CD4-positive, alpha-beta T cell (primary cell): ENCODE data around the gene DEPP1. TPM values are rescaled to one million over a fixed set of nuclear protein-coding genes. Genes with fewer than 3 reads are reported as not detected.
A peak's percentile ranks its signal among the peaks of the same experiment; 100 is the strongest.

ENCODE experiments used
- ATAC-seq: fragments of 200-7000 bp; cut with Tn5 transposase; one replicate; pipeline ENCODE4 v1.10.0; 2022; ENCODE audit warnings: mild to moderate bottlenecking; ENCODE audit not compliant: poor library complexity
- CTCF ChIA-PET: fragments of 350-600 bp; sonication (Branson Sonifier 250); formaldehyde crosslinking; loops from one replicate; lab custom pipeline; 2021; ENCODE audit warnings: antibody characterized with exemption, inconsistent platforms; lab: Charles Lee
- POLR2A ChIA-PET: fragments of 350-600 bp; sonication (Branson Sonifier 250); formaldehyde crosslinking; loops from one replicate; lab custom pipeline; 2021; ENCODE audit warnings: antibody characterized with exemption, inconsistent platforms; lab: Charles Lee
- DNase-seq, 14 experiments: peaks; one replicate each; pipeline ENCODE4 v3.0.0-alpha.2; 2013 to 2020; ENCODE audit warnings: mixed read lengths in 2 of 14
- H3K27ac ChIP-seq, 2 donors: one replicate each; pipeline versions ENCODE4 v1.5.1 to v1.7.0; 2013; ENCODE audit warnings: low read length in 2 of 2, low read depth in 1 of 2, mild to moderate bottlenecking in 1 of 2
- H3K27me3 ChIP-seq, 2 experiments: 1 replicate in 1 of 2; 2 replicates in 1 of 2; pipeline versions ENCODE4 v1.6.1 to v1.7.0; 2013; ENCODE audit warnings: low read length in 2 of 2, control low read depth in 1 of 2, mild to moderate bottlenecking in 1 of 2, moderate library complexity in 1 of 2; ENCODE audit not compliant: insufficient read depth in 2 of 2, control insufficient read depth in 1 of 2
- H3K36me3 ChIP-seq: one replicate; pipeline ENCODE4 v1.6.1; 2013; ENCODE audit warnings: low read length, control low read depth; ENCODE audit not compliant: insufficient read depth
- H3K4me1 ChIP-seq: one replicate; pipeline ENCODE4 v1.6.1; 2013; ENCODE audit warnings: low read length, control low read depth; ENCODE audit not compliant: insufficient read depth
- H3K4me3 ChIP-seq: one replicate; pipeline ENCODE4 v1.5.1; 2013; ENCODE audit warnings: mild to moderate bottlenecking, low read length, moderate library complexity
- H3K9me3 ChIP-seq, 2 experiments: 1 replicate in 1 of 2; 2 replicates in 1 of 2; pipeline versions ENCODE4 v1.6.1 to v1.7.0; 2013; ENCODE audit warnings: low read length in 2 of 2, mild to moderate bottlenecking in 2 of 2, control low read depth in 1 of 2, moderate library complexity in 1 of 2; ENCODE audit not compliant: control insufficient read depth in 1 of 2, insufficient read depth in 1 of 2
- H3K27ac Mint-ChIP-seq: one replicate; pipeline ENCODE4 v1.8.0; 2020; ENCODE audit warnings: mixed read lengths
- H3K27me3 Mint-ChIP-seq: one replicate; pipeline ENCODE4 v1.8.0; 2021; ENCODE audit warnings: mixed read lengths
- H3K36me3 Mint-ChIP-seq: one replicate; pipeline ENCODE4 v1.8.0; 2021; ENCODE audit warnings: low read depth, mixed read lengths
- H3K4me1 Mint-ChIP-seq: one replicate; pipeline ENCODE4 v1.8.0; 2021; ENCODE audit warnings: low read depth, mixed read lengths
- H3K4me3 Mint-ChIP-seq: one replicate; pipeline ENCODE4 v1.8.0; 2020; ENCODE audit warnings: mild to moderate bottlenecking, mixed read lengths
- H3K9me3 Mint-ChIP-seq: one replicate; pipeline ENCODE4 v1.8.0; 2020; ENCODE audit warnings: mixed read lengths
- CTCF ChIP-seq: fragments of 200-600 bp; IDR thresholded peaks from one replicate; pipeline ENCODE4 v1.8.0; 2022; ENCODE audit warnings: antibody characterized with exemption, mild to moderate bottlenecking
- intact Hi-C, 2 experiments: fragments of 100-400 bp; cut with DNase I in 1 of 2; cut with micrococcal nuclease in 1 of 2; formaldehyde crosslinking; loops; one replicate each; pipeline versions ENCODE4 v1.15.1 to v1.9.0; 2023 to 2025; cut with DNase I, micrococcal nuclease
- total RNA-seq, 174 experiments: library from RNA in 2 of 174; stranded (reverse) in 2 of 174; gene quantifications; one replicate each; pipeline ENCODE4 v1.2.3 and lab custom pipeline; 2021 to 2026

DEPP1 gene
- total RNA-seq, 2 experiments from 2014 or later = not detected

- H3K27ac ChIP-seq = no peak overlapping the region
- Mint-ChIP-seq H3K4me3 (no peak overlapping the region), H3K27ac (peak overlapping the region; percentile 3)
Measured at GRCh38 chr10:44994752-44995530, 16.3 kb upstream of the DEPP1 start.

GRCh38 chr10:44993922-44994751 is 15.5 kb upstream of the DEPP1 start:
- no peak overlapping the region for H3K27ac Mint-ChIP-seq
- no peaks in the 10 kb centered on the region for H3K27me3 Mint-ChIP-seq
- Histone ChIP-seq H3K36me3 (no peaks in the 10 kb centered on the region), H3K27me3 (no peaks in the 10 kb centered on the region), H3K4me3 (no peak overlapping the region), H3K27ac (no peak overlapping the region), H3K9me3 (no peaks in the 10 kb centered on the region), H3K4me1 (peaks cover 19% of the 10 kb centered on the region)
- DNase-seq = no peak
- TF ChIP-seq CTCF = no peak
- intact Hi-C loops = no loop called here
- ChIA-PET CTCF (interaction anchor here (0.9 kb wide), 1 partner anchor 19 kb away, joined by 3 read pairs; no protein-coding TSS in a partner anchor), POLR2A (no interaction called here)
- no peak for ATAC-seq
- H3K9me3 Mint-ChIP-seq = no peaks in the 10 kb centered on the region
- no peak overlapping the region for H3K4me3 Mint-ChIP-seq
- H3K4me1 Mint-ChIP-seq = peaks cover 15% of the 10 kb centered on the region
- no peaks in the 10 kb centered on the region for H3K36me3 Mint-ChIP-seq

More at GRCh38 chr10:44994752-44995530, 16.3 kb upstream of the DEPP1 start:
- Mint-ChIP-seq H3K36me3 (no peaks in the 10 kb centered on the region), H3K4me1 (peaks cover 18% of the 10 kb centered on the region), H3K9me3 (no peaks in the 10 kb centered on the region), H3K27me3 (no peaks in the 10 kb centered on the region)
- DNase-seq (no peak), ATAC-seq (no peak)
- ChIA-PET CTCF (no interaction called here), POLR2A (interaction anchor here (1.2 kb wide), 1 partner anchor 36 kb away, joined by 3 read pairs; the partner anchor contains the start of gene RASSF4)
- Histone ChIP-seq H3K36me3 (no peaks in the 10 kb centered on the region), H3K9me3 (no peaks in the 10 kb centered on the region), H3K4me3 (no peak overlapping the region), H3K4me1 (peaks cover 19% of the 10 kb centered on the region), H3K27me3 (no peaks in the 10 kb centered on the region)
- TF ChIP-seq CTCF = no peak
- intact Hi-C loops = no loop called here

- no peak for TF ChIP-seq CTCF
- no peak for DNase-seq
Measured at GRCh38 chr10:44993226-44993921, 14.8 kb upstream of the DEPP1 start.

More at GRCh38 chr10:44993226-44993921, 14.8 kb upstream of the DEPP1 start:
- intact Hi-C loops = no loop called here
- Histone ChIP-seq H3K27ac (no peak overlapping the region), H3K36me3 (no peaks in the 10 kb centered on the region), H3K27me3 (no peaks in the 10 kb centered on the region), H3K9me3 (no peaks in the 10 kb centered on the region), H3K4me1 (peaks cover 19% of the 10 kb centered on the region), H3K4me3 (no peak overlapping the region)
- Mint-ChIP-seq H3K36me3 (no peaks in the 10 kb centered on the region), H3K4me1 (peaks cover 15% of the 10 kb centered on the region), H3K9me3 (no peaks in the 10 kb centered on the region), H3K4me3 (no peak overlapping the region), H3K27me3 (no peaks in the 10 kb centered on the region), H3K27ac (no peak overlapping the region)
- no peak for ATAC-seq
- CTCF ChIA-PET = interaction anchor here (0.9 kb wide), 1 partner anchor 18 kb away, joined by 3 read pairs; no protein-coding TSS in a partner anchor
- POLR2A ChIA-PET = no interaction called here
